H9 (cell line): ENCODE data around the gene ITGA8. TPM values are rescaled to one million over a fixed set of nuclear protein-coding genes. Genes with fewer than 3 reads are reported as not detected.

Experiments used
- DNase-seq: peaks from one replicate; pipeline ENCODE4 v3.0.0-alpha.2; 2017
- H2AFZ ChIP-seq: one replicate; pipeline ENCODE4 v1.6.1; 2013; ENCODE audit warnings: mild to moderate bottlenecking, low read length, control low read depth, moderate library complexity
- H2AK5ac ChIP-seq: 2 replicates; pipeline ENCODE4 v1.6.1; 2013; ENCODE audit warnings: low read length, control low read depth, mixed read lengths; ENCODE audit not compliant: insufficient read length
- H2BK120ac ChIP-seq: one replicate; pipeline ENCODE4 v1.6.1; 2013; ENCODE audit warnings: low read depth, mild to moderate bottlenecking, low read length, control low read depth, inconsistent platforms; ENCODE audit not compliant: poor library complexity, severe bottlenecking
- H2BK12ac ChIP-seq: 2 replicates; pipeline ENCODE4 v1.6.1; 2013; ENCODE audit warnings: low read length, control low read depth, mixed read lengths, low read depth; ENCODE audit not compliant: insufficient read length
- H2BK15ac ChIP-seq: 2 replicates; pipeline ENCODE4 v1.6.1; 2013; ENCODE audit warnings: low read depth, low read length, control low read depth
- H2BK20ac ChIP-seq: one replicate; pipeline ENCODE4 v1.6.1; 2013; ENCODE audit warnings: low read depth, mild to moderate bottlenecking, low read length, control low read depth, inconsistent platforms; ENCODE audit not compliant: poor library complexity, severe bottlenecking
- H2BK5ac ChIP-seq: 2 replicates; pipeline ENCODE4 v1.6.1; 2013; ENCODE audit warnings: low read length, control low read depth, mixed read lengths; ENCODE audit not compliant: insufficient read length
- H3K14ac ChIP-seq: 2 replicates; pipeline ENCODE4 v1.6.1; 2013; ENCODE audit warnings: low read length, control low read depth; ENCODE audit not compliant: insufficient read depth
- H3K18ac ChIP-seq: 2 replicates; pipeline ENCODE4 v1.6.1; 2013; ENCODE audit warnings: low read depth, mild to moderate bottlenecking, mixed read lengths, low read length, control low read depth; ENCODE audit not compliant: insufficient read length
- H3K23ac ChIP-seq: 2 replicates; pipeline ENCODE4 v1.6.1; 2013; ENCODE audit warnings: low read length, control low read depth, mixed read lengths, low read depth; ENCODE audit not compliant: insufficient read length
- H3K23me2 ChIP-seq: 2 replicates; pipeline ENCODE4 v1.6.1; 2013; ENCODE audit warnings: low read depth, mild to moderate bottlenecking, mixed read lengths, low read length, control low read depth; ENCODE audit not compliant: insufficient read length, poor library complexity, severe bottlenecking
- H3K27ac ChIP-seq: 2 replicates; pipeline ENCODE4 v1.5.1; 2013; ENCODE audit warnings: low read length, control low read depth, mixed read lengths, low read depth; ENCODE audit not compliant: insufficient read length
- H3K27me3 ChIP-seq: 2 replicates; pipeline ENCODE4 v1.6.1; 2013; ENCODE audit warnings: low read length, control low read depth, inconsistent platforms; ENCODE audit not compliant: insufficient read depth
- H3K4ac ChIP-seq: 2 replicates; pipeline ENCODE4 v1.6.1; 2013; ENCODE audit warnings: low read depth, mild to moderate bottlenecking, control low read depth, inconsistent platforms, low read length, moderate library complexity
- H3K4me1 ChIP-seq: 2 replicates; pipeline ENCODE4 v1.6.1; 2013; ENCODE audit warnings: low read length, control low read depth, inconsistent platforms; ENCODE audit not compliant: insufficient read depth
- H3K4me2 ChIP-seq: 2 replicates; pipeline ENCODE4 v1.6.1; 2013; ENCODE audit warnings: low read length, control low read depth, mixed read lengths; ENCODE audit not compliant: insufficient read length, insufficient read depth
- H3K56ac ChIP-seq: 2 replicates; pipeline ENCODE4 v1.6.1; 2013; ENCODE audit warnings: low read depth, mild to moderate bottlenecking, mixed read lengths, low read length, control low read depth; ENCODE audit not compliant: insufficient read length
- H3K79me1 ChIP-seq: 2 replicates; pipeline ENCODE4 v1.6.1; 2013; ENCODE audit warnings: low read depth, mild to moderate bottlenecking, moderate library complexity, low read length, control low read depth, inconsistent platforms; ENCODE audit not compliant: insufficient read depth, poor library complexity, severe bottlenecking
- H3K79me2 ChIP-seq: 2 replicates; pipeline ENCODE4 v1.6.1; 2013; ENCODE audit warnings: low read length, control low read depth, inconsistent platforms; ENCODE audit not compliant: insufficient read depth
- H3K9ac ChIP-seq: 2 replicates; pipeline ENCODE4 v1.6.1; 2013; ENCODE audit warnings: low read length, control low read depth, mixed read lengths; ENCODE audit not compliant: insufficient read length; ENCODE audit errors: extremely low read depth
- H3K9me3 ChIP-seq: one replicate; pipeline ENCODE4 v1.6.1; 2013; ENCODE audit warnings: low read depth, low read length, inconsistent platforms; ENCODE audit not compliant: control insufficient read depth
- H3T11ph ChIP-seq: one replicate; pipeline ENCODE4 v1.6.1; 2013; ENCODE audit warnings: mild to moderate bottlenecking, low read length, control low read depth, inconsistent platforms
- H4K20me1 ChIP-seq: one replicate; pipeline ENCODE4 v1.6.1; 2013; ENCODE audit not compliant: control insufficient read depth, insufficient read length, insufficient read depth
- H4K5ac ChIP-seq: 2 replicates; pipeline ENCODE4 v1.6.1; 2013; ENCODE audit warnings: low read depth, mild to moderate bottlenecking, mixed read lengths, low read length, control low read depth; ENCODE audit not compliant: insufficient read length
- H4K8ac ChIP-seq: replicated peaks from 2 replicates; pipeline ENCODE4 v1.6.1; 2013; ENCODE audit warnings: low read length, control low read depth, mixed read lengths, low read depth; ENCODE audit not compliant: insufficient read length
- H4K91ac ChIP-seq: 2 replicates; pipeline ENCODE4 v1.6.1; 2013; ENCODE audit warnings: low read depth, mild to moderate bottlenecking, moderate library complexity, mixed read lengths, low read length, control low read depth; ENCODE audit not compliant: insufficient read length
- H3K27ac Mint-ChIP-seq, 3 experiments: 2 replicates in 2 of 3; 3 replicates in 1 of 3; pipeline ENCODE4 v1.8.0; 2020 to 2021; ENCODE audit warnings: mixed read lengths in 3 of 3, mild to moderate bottlenecking in 1 of 3, moderate library complexity in 1 of 3
- H3K27me3 Mint-ChIP-seq: 2 replicates; pipeline ENCODE4 v1.8.0; 2021; ENCODE audit warnings: low read depth, mild to moderate bottlenecking, moderate library complexity, mixed read lengths
- H3K36me3 Mint-ChIP-seq, 3 experiments: 2 replicates in 2 of 3; 3 replicates in 1 of 3; pipeline ENCODE4 v1.8.0; 2020 to 2021; ENCODE audit warnings: low read depth in 3 of 3, mixed read lengths in 3 of 3; ENCODE audit not compliant: insufficient read depth in 1 of 3
- H3K4me1 Mint-ChIP-seq, 2 experiments: 2 replicates each; pipeline ENCODE4 v1.8.0; 2020; ENCODE audit warnings: mixed read lengths in 2 of 2
- H3K4me3 Mint-ChIP-seq, 2 experiments: 2 replicates in 1 of 2; 3 replicates in 1 of 2; pipeline ENCODE4 v1.8.0; 2020 to 2021; ENCODE audit warnings: mild to moderate bottlenecking in 2 of 2, mixed read lengths in 2 of 2, moderate library complexity in 1 of 2
- H3K9me3 Mint-ChIP-seq, 2 experiments: 2 replicates in 1 of 2; 3 replicates in 1 of 2; pipeline ENCODE4 v1.8.0; 2020; ENCODE audit warnings: mild to moderate bottlenecking in 2 of 2, mixed read lengths in 2 of 2, moderate library complexity in 1 of 2
- WGBS: extraction: QIAGEN DNeasy Blood & Tissue Kit; methylation state at CpG from one replicate; pipeline ENCODE4 v1.1.7; 2013; ENCODE audit warnings: missing lambda C conversion rate, low lambda C conversion rate, mixed read lengths; ENCODE audit not compliant: insufficient read length; ENCODE audit errors: extremely low coverage; 5-methylcytosine and 5-hydroxymethylcytosine counted together
- total RNA-seq: library from RNA; stranded (reverse); gene quantifications from 2 replicates; pipeline ENCODE4 v1.2.1, GENCODE V29; 2021
- TF ChIP-seq, protein P1 (sequence below): fragments of 200-600 bp; sonication (generic); conservative IDR thresholded peaks from 3 replicates; pipeline ENCODE4 v1.8.0; 2021; ENCODE audit warnings: antibody characterized with exemption, mild to moderate bottlenecking

ITGA8 gene
- total RNA-seq, 1 experiment from 2014 or later = not detected

DNA sequence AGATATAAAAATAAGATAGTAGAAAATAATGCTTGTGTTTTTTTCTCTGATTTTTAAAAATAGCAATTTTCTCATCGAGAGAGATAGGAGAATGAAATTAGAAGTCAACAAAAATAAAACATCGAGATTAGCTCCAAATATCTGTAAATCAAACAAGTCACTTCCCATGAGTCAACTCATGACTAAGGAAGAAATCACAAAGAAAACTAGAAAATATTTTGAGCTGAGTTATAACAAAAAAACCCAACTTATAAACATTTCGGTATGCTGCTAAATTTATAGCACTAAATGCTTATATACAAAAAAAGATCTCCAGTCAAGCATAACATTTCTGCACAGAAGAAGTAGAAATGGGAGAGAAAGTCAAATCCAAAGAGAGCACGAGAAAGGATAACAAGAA lies 140.1 kb downstream of the ITGA8 start:
- Mint-ChIP-seq H3K9me3 (peaks cover 9 to 16% of the 10 kb centered on the region in 2 experiments), H3K4me3 (no peak overlapping the region), H3K36me3 (peaks cover 0 to 2% (median 0%) of the 10 kb centered on the region in 3 experiments; a peak in 1 of 7 replicates), H3K27me3 (peaks cover 5% of the 10 kb centered on the region), H3K27ac (no peak overlapping the region), H3K4me1 (no peaks in the 10 kb centered on the region)
- no peak overlapping the region for H3T11ph ChIP-seq
- no peak overlapping the region for H2AFZ ChIP-seq
- H3K4ac ChIP-seq = no peak overlapping the region
- no peaks in the 10 kb centered on the region for H3K27me3 ChIP-seq
- H3K14ac ChIP-seq = no peak overlapping the region
- WGBS = no CpG with 5 or more reads among the region's 4 CpGs
- H3K9me3 ChIP-seq = no peaks in the 10 kb centered on the region
- H3K9ac ChIP-seq = no peak overlapping the region
- H3K79me1 ChIP-seq = no peaks in the 10 kb centered on the region
- no peak overlapping the region for H2BK20ac ChIP-seq
- H3K79me2 ChIP-seq = no peaks in the 10 kb centered on the region
- no peak overlapping the region for H3K27ac ChIP-seq
- H2BK12ac ChIP-seq = no peak overlapping the region
- H2BK5ac ChIP-seq = no peak overlapping the region
- no peaks in the 10 kb centered on the region for H3K23me2 ChIP-seq
- H3K56ac ChIP-seq = no peak overlapping the region
- H2BK120ac ChIP-seq = no peak overlapping the region
- H4K5ac ChIP-seq = no peak overlapping the region
- no peak overlapping the region for H4K8ac ChIP-seq
- no peak overlapping the region for H3K18ac ChIP-seq
- no peak overlapping the region for H4K91ac ChIP-seq
- H3K4me2 ChIP-seq = no peak overlapping the region
- TF ChIP-seq, protein P1, sequence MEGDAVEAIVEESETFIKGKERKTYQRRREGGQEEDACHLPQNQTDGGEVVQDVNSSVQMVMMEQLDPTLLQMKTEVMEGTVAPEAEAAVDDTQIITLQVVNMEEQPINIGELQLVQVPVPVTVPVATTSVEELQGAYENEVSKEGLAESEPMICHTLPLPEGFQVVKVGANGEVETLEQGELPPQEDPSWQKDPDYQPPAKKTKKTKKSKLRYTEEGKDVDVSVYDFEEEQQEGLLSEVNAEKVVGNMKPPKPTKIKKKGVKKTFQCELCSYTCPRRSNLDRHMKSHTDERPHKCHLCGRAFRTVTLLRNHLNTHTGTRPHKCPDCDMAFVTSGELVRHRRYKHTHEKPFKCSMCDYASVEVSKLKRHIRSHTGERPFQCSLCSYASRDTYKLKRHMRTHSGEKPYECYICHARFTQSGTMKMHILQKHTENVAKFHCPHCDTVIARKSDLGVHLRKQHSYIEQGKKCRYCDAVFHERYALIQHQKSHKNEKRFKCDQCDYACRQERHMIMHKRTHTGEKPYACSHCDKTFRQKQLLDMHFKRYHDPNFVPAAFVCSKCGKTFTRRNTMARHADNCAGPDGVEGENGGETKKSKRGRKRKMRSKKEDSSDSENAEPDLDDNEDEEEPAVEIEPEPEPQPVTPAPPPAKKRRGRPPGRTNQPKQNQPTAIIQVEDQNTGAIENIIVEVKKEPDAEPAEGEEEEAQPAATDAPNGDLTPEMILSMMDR = no peak
- H4K20me1 ChIP-seq = no peaks in the 10 kb centered on the region
- no peak for DNase-seq
- H2AK5ac ChIP-seq = no peak overlapping the region
- no peaks in the 10 kb centered on the region for H3K4me1 ChIP-seq
- no peak overlapping the region for H3K23ac ChIP-seq
- H2BK15ac ChIP-seq = no peak overlapping the region
